SK-N-SH treated with all-trans-retinoic acid at 6 μM for 48 hours (cell line): ENCODE measurements around the gene ALAS1.

Source experiments
- ARNTL ChIP-seq: fragments of 450-650 bp; formaldehyde crosslinking; IDR thresholded peaks from 2 replicates; pipeline ENCODE4 v1.5.0; 2020; ENCODE audit warnings: low read depth, mild to moderate bottlenecking, moderate library complexity, borderline replicate concordance
- BACH2 ChIP-seq: fragments of 250-450 bp; sonication (Bioruptor Pico); IDR thresholded peaks from 2 replicates; pipeline ENCODE4 v1.9.0; 2021; ENCODE audit warnings: mild to moderate bottlenecking, borderline replicate concordance
- ESRRG ChIP-seq: fragments of 250-450 bp; sonication (Bioruptor Pico); IDR thresholded peaks from 2 replicates; pipeline ENCODE4 v1.6.1; 2021; ENCODE audit warnings: mild to moderate bottlenecking
- ISL1 ChIP-seq: fragments of 250-450 bp; sonication (Bioruptor Pico); IDR thresholded peaks from 2 replicates; pipeline ENCODE4 v2.1.2; 2022; ENCODE audit warnings: mild to moderate bottlenecking, moderate library complexity
- TOX ChIP-seq: fragments of 250-450 bp; sonication (Bioruptor Pico); IDR thresholded peaks from 2 replicates; pipeline ENCODE4 v1.8.0; 2021; ENCODE audit warnings: mild to moderate bottlenecking, moderate library complexity, borderline replicate concordance
- ZFP3 ChIP-seq: fragments of 250-450 bp; sonication (Bioruptor Pico); IDR thresholded peaks from 2 replicates; pipeline ENCODE4 v1.5.0; 2020; ENCODE audit warnings: mild to moderate bottlenecking, moderate library complexity
- ZFP30 ChIP-seq: fragments of 450-650 bp; formaldehyde crosslinking; IDR thresholded peaks from 2 replicates; pipeline ENCODE4 v1.5.0; 2022; ENCODE audit warnings: mild to moderate bottlenecking, moderate library complexity
- ZNF70 ChIP-seq: fragments of 450-650 bp; formaldehyde crosslinking; IDR thresholded peaks from 2 replicates; pipeline ENCODE4 v1.5.0; 2020; ENCODE audit warnings: mild to moderate bottlenecking, moderate library complexity
- TF ChIP-seq, protein P1 (sequence below): fragments of 250-450 bp; sonication (Bioruptor Pico); IDR thresholded peaks from 2 replicates; pipeline ENCODE4 v1.8.0; 2020; ENCODE audit warnings: mild to moderate bottlenecking, moderate library complexity, borderline replicate concordance
- TF ChIP-seq, protein P2 (sequence below): fragments of 250-450 bp; sonication (Bioruptor Pico); IDR thresholded peaks from 2 replicates; pipeline ENCODE4 v1.5.1; 2020; ENCODE audit warnings: low read depth, mild to moderate bottlenecking, moderate library complexity

- TF ChIP-seq ZNF70 (CRISPR knock-in tag) (no peak), ZFP30 (CRISPR knock-in tag) (no peak), TOX (CRISPR knock-in tag) (no peak), ARNTL (CRISPR knock-in tag) (no peak), ZFP3 (CRISPR knock-in tag) (no peak), ESRRG (CRISPR knock-in tag) (no peak), ISL1 (CRISPR knock-in tag) (no peak), BACH2 (CRISPR knock-in tag) (no peak)
- TF ChIP-seq, protein P1, sequence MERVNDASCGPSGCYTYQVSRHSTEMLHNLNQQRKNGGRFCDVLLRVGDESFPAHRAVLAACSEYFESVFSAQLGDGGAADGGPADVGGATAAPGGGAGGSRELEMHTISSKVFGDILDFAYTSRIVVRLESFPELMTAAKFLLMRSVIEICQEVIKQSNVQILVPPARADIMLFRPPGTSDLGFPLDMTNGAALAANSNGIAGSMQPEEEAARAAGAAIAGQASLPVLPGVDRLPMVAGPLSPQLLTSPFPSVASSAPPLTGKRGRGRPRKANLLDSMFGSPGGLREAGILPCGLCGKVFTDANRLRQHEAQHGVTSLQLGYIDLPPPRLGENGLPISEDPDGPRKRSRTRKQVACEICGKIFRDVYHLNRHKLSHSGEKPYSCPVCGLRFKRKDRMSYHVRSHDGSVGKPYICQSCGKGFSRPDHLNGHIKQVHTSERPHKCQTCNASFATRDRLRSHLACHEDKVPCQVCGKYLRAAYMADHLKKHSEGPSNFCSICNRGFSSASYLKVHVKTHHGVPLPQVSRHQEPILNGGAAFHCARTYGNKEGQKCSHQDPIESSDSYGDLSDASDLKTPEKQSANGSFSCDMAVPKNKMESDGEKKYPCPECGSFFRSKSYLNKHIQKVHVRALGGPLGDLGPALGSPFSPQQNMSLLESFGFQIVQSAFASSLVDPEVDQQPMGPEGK (CRISPR knock-in tag), result no peak
- TF ChIP-seq, protein P2, sequence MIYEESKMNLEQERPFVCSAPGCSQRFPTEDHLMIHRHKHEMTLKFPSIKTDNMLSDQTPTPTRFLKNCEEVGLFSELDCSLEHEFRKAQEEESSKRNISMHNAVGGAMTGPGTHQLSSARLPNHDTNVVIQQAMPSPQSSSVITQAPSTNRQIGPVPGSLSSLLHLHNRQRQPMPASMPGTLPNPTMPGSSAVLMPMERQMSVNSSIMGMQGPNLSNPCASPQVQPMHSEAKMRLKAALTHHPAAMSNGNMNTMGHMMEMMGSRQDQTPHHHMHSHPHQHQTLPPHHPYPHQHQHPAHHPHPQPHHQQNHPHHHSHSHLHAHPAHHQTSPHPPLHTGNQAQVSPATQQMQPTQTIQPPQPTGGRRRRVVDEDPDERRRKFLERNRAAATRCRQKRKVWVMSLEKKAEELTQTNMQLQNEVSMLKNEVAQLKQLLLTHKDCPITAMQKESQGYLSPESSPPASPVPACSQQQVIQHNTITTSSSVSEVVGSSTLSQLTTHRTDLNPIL (CRISPR knock-in tag), result no peak
Observed at GRCh38 chr3:52237006-52237656, 39.2 kb downstream of the ALAS1 start.
